GM12801 (cell line): ENCODE data around the gene TRAPPC1.

Experiments used
- CTCF ChIP-seq: IDR thresholded peaks from one replicate; pipeline ENCODE4 v1.5.1; 2011; ENCODE audit warnings: control low read depth; ENCODE audit not compliant: insufficient read length; ENCODE audit errors: extremely low read depth

The TRAPPC1 gene

GRCh38 chr17:7922269-7922844, 9.4 kb downstream of the TRAPPC1 start:
- TF ChIP-seq CTCF = no peak

- no peak for TF ChIP-seq CTCF
These were observed 14.9 kb downstream of the TRAPPC1 start for GRCh38 chr17:7916808-7917207.

GRCh38 chr17:7916385-7916682, 15.4 kb downstream of the TRAPPC1 start:
- TF ChIP-seq CTCF = no peak

- TF ChIP-seq CTCF = no peak
These were observed 15.9 kb downstream of the TRAPPC1 start, which contains the start of gene RNF227 for GRCh38 chr17:7915611-7916384. Gene RNF227, minus strand, starts transcription at chr17:7916289. Its CDS starts 94 bp downstream, at chr17:7916195.

GRCh38 chr17:7915179-7915610, 16.6 kb downstream of the TRAPPC1 start:
- TF ChIP-seq CTCF = no peak

GRCh38 chr17:7912927-7913524, 18.7 kb downstream of the TRAPPC1 start:
- TF ChIP-seq CTCF = no peak

GRCh38 chr17:7911116-7911515, 20.6 kb downstream of the TRAPPC1 start:
- TF ChIP-seq CTCF = no peak
